GM10266 (cell line): ENCODE results near the gene PFKFB4.

Experiments used
- DNase-seq: peaks from one replicate; pipeline ENCODE4 v3.0.0; 2012; ENCODE audit errors: extremely low spot score
- TF ChIP-seq, protein P1 (sequence below): IDR thresholded peaks from 2 replicates; pipeline ENCODE4 v1.5.1; 2012; ENCODE audit warnings: mild to moderate bottlenecking, low read depth; ENCODE audit not compliant: control insufficient read depth, insufficient read depth; ENCODE audit errors: missing control alignments

The PFKFB4 gene

GRCh38 chr3:48584836-48585235 is 28.2 kb upstream of the PFKFB4 start:
- no peak for DNase-seq
- TF ChIP-seq, protein P1, sequence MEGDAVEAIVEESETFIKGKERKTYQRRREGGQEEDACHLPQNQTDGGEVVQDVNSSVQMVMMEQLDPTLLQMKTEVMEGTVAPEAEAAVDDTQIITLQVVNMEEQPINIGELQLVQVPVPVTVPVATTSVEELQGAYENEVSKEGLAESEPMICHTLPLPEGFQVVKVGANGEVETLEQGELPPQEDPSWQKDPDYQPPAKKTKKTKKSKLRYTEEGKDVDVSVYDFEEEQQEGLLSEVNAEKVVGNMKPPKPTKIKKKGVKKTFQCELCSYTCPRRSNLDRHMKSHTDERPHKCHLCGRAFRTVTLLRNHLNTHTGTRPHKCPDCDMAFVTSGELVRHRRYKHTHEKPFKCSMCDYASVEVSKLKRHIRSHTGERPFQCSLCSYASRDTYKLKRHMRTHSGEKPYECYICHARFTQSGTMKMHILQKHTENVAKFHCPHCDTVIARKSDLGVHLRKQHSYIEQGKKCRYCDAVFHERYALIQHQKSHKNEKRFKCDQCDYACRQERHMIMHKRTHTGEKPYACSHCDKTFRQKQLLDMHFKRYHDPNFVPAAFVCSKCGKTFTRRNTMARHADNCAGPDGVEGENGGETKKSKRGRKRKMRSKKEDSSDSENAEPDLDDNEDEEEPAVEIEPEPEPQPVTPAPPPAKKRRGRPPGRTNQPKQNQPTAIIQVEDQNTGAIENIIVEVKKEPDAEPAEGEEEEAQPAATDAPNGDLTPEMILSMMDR, result no peak

- TF ChIP-seq, protein P1, result no peak
- no peak for DNase-seq
Observed at GRCh38 chr3:48581621-48582481, 25.2 kb upstream of the PFKFB4 start.

DNA sequence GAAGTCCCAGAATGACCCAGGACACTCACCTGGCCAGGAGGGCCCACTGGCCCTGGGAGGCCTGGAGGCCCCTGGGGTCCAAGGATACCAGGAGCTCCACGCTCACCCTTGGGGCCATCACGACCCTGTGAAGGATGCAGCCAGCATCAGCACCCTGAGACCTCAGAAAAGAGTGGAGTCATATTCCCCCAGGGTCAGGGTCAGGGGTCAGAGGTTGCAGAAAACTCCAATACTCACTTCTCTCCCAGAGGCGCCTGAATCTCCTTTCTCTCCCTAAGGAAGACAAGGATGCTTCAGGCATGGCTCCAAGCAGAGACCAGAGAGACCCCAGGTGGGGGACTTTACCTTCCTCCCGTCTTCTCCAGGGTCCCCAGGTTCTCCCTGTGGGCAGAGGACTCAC is 20.0 kb upstream of the PFKFB4 start:
- DNase-seq, result no peak
- TF ChIP-seq, protein P1, result no peak

- TF ChIP-seq, protein P1, result no peak
- no peak for DNase-seq
Observed at GRCh38 chr3:48575366-48575765, 18.8 kb upstream of the PFKFB4 start.

GRCh38 chr3:48573973-48574585 is 17.5 kb upstream of the PFKFB4 start:
- no peak for DNase-seq
- TF ChIP-seq, protein P1, result no peak

- DNase-seq, result no peak
- TF ChIP-seq, protein P1, result no peak
Observed at GRCh38 chr3:48572517-48572916, 15.9 kb upstream of the PFKFB4 start.

DNA sequence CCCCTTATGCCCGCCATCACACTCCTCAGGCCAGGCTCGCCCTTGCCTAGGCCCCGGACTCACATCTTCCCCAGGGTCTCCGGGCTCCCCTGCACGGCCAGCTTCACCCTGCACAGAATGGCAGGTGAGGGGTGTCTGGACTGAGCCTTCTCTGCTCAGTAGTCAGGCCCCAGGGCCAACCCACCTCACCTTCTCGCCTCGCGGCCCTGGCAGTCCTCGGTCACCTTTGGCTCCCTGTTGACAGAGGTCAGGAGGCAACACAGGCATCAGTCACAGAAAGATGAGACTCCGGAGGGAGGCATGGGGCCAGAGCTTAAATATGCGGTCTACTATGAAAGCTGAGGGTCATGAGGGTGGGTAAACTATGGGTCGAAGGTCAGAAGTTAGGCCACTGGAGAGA is 15.3 kb upstream of the PFKFB4 start:
- TF ChIP-seq, protein P1, result no peak
- DNase-seq, result no peak
